ENCODE data around the gene PRDM9. TPM values are rescaled to one million over a fixed set of nuclear protein-coding genes. Genes with fewer than 3 reads are reported as not detected.

PRDM9 gene
- total and polyA plus RNA-seq, 2 of the 8 experiments (the other 6 are each of a cell fraction or from before 2014, with no cell fraction given), result not detected

DNA sequence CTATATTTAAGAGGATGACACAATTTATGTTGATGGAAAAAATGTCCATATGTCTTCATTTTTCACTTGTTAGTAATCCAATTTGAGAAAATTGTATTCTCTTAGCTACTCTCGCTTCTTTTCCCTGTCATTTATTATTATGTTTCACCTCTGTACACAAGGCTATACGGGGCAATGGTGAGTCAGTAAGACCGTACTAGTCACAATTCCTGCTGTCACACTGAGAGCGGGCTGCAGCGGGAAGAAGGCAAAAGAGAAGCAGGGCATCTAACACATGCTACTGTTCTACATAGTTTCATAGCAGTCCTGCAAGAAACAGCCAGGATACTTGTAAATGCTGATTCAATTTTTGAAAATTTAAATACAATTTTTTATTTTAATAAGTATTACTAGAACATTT, 23.3 kb upstream of the PRDM9 start:
- Histone ChIP-seq H3K79me2 (ENCODE audit: control insufficient read depth in 1 of 2, insufficient read depth in 2 of 2, low read length in 2 of 2) (no peaks in the 10 kb centered on the region), H4K8ac (ENCODE audit: extremely low read depth, insufficient read depth, low read length) (no peak overlapping the region), H2AFZ (ENCODE audit: low read length) (no peak overlapping the region), H3K9me3 (ENCODE audit: insufficient read depth in 2 of 2, low read depth in 1 of 2, low read length in 1 of 2) (0 out of 4 replicates have a peak, but pooled peaks cover 0 to 4% of the 10 kb centered on the region in 2 experiments), H3K79me1 (ENCODE audit: low read depth, low read length) (no peaks in the 10 kb centered on the region), H3K9ac (replicated peaks in 1 of 4; ENCODE audit: extremely low read depth in 1 of 4, low read depth in 3 of 4, low read length in 3 of 4) (no peak overlapping the region), H3K14ac (ENCODE audit: insufficient read length) (no peak overlapping the region), H4K20me1 (replicated peaks in 1 of 2; ENCODE audit: control insufficient read depth in 1 of 2, insufficient read depth in 2 of 2, low read length in 2 of 2) (no peaks in the 10 kb centered on the region), H2AK5ac (ENCODE audit: low read depth, low read length) (no peak overlapping the region), H3K4ac (replicated peaks; ENCODE audit: insufficient read length, low read depth, low read length) (no peak overlapping the region), H3K56ac (replicated peaks; ENCODE audit: insufficient read length, low read depth, low read length) (no peak overlapping the region), H3K4me3 (ENCODE audit: extremely low read depth in 1 of 4, insufficient read depth in 2 of 4, low read depth in 3 of 4, low read length in 4 of 4) (no peak overlapping the region), H3K4me2 (ENCODE audit: insufficient read depth in 1 of 2, low read depth in 2 of 2, low read length in 2 of 2) (no peak overlapping the region), H3K23me2 (ENCODE audit: low read depth, low read length) (no peaks in the 10 kb centered on the region), H4K91ac (replicated peaks; ENCODE audit: insufficient read length, low read length) (no peak overlapping the region), H2BK120ac (replicated peaks; ENCODE audit: low read depth, low read length) (no peak overlapping the region), H3K23ac (ENCODE audit: insufficient read length) (no peak overlapping the region), H3K4me1 (replicated peaks in 1 of 4; ENCODE audit: control insufficient read depth in 3 of 4, insufficient read depth in 4 of 4, low read length in 3 of 4) (no peaks in the 10 kb centered on the region), H3K18ac (ENCODE audit: extremely low read depth, low read length) (no peak overlapping the region), H3K36me3 (ENCODE audit: control insufficient read depth in 2 of 4, insufficient read depth in 4 of 4, low read length in 3 of 4) (no peaks in the 10 kb centered on the region), H2BK20ac (ENCODE audit: low read length) (no peak overlapping the region), H2BK15ac (ENCODE audit: low read length) (no peak overlapping the region), H3K27me3 (replicated peaks in 1 of 4; ENCODE audit: control insufficient read depth in 3 of 4, extremely low read depth in 1 of 4, insufficient read depth in 3 of 4, low read length in 3 of 4) (no peaks in the 10 kb centered on the region), H3K27ac (ENCODE audit: low read depth, low read length) (no peak overlapping the region), H2BK5ac (ENCODE audit: low read depth, low read length) (no peak overlapping the region), H2BK12ac (ENCODE audit: low read depth, low read length) (no peak overlapping the region), H4K5ac (ENCODE audit: insufficient read length, low read depth, low read length) (no peak overlapping the region)
- ChIA-PET POLR2A (ENCODE audit: partially characterized antibody) (no interaction called here), CTCF (ENCODE audit: partially characterized antibody) (no interaction called here)
- FAIRE-seq, result no peak
- WGBS, 2 experiments (ENCODE audit: extremely low coverage in 1 of 2, insufficient coverage in 1 of 2, insufficient read length in 1 of 2, insufficient replicate concordance in 2 of 2, low coverage in 1 of 2, low lambda C conversion rate in 2 of 2, missing lambda C conversion rate in 1 of 2), result 75% methylated on average over 5 of the region's 5 CpGs; no CpG with 5 or more reads in 1 of the 2 experiments
- no peak for DNase-seq (ENCODE audit: low read depth in 1 of 2, low spot score in 2 of 2)
- TF ChIP-seq POU5F1 (IDR thresholded peaks at IDR 0.05; ENCODE audit: low read depth, low read length) (no peak), BCL11A (IDR thresholded peaks at IDR 0.05; ENCODE audit: low read depth in 2 of 2, low read length in 2 of 2) (no peak), ZNF274 (IDR thresholded peaks at IDR 0.05; ENCODE audit: borderline replicate concordance, extremely low read depth, low read length) (no peak), SAP30 (IDR thresholded peaks at IDR 0.05; ENCODE audit: insufficient read depth, insufficient replicate concordance, low read length) (no peak), CHD1 (IDR thresholded peaks at IDR 0.05; ENCODE audit: low read depth, low read length) (no peak), KDM4A (IDR thresholded peaks at IDR 0.05; ENCODE audit: low read depth, low read length, severe bottlenecking) (no peak), PHF8 (conservative IDR thresholded peaks at IDR 0.05; ENCODE audit: low read depth, low read length) (no peak), POLR2AphosphoS5 (IDR thresholded peaks at IDR 0.05; ENCODE audit: low read depth, low read length) (no peak), GABPA (IDR thresholded peaks at IDR 0.05; ENCODE audit: borderline replicate concordance, insufficient read depth, low read length) (no peak), YY1 (IDR thresholded peaks at IDR 0.05; ENCODE audit: low read depth, low read length) (no peak), SP2 (IDR thresholded peaks at IDR 0.05; ENCODE audit: low read length) (no peak), GTF2F1 (IDR thresholded peaks at IDR 0.05; ENCODE audit: borderline replicate concordance, low read depth, low read length) (no peak), JUN (IDR thresholded peaks at IDR 0.05; ENCODE audit: low read depth, low read length) (no peak)
- TF ChIP-seq, protein P1, sequence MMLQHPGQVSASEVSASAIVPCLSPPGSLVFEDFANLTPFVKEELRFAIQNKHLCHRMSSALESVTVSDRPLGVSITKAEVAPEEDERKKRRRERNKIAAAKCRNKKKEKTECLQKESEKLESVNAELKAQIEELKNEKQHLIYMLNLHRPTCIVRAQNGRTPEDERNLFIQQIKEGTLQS (IDR thresholded peaks at IDR 0.05; ENCODE audit: insufficient read depth, low read depth, low read length), result no peak
- TF ChIP-seq, protein P2, sequence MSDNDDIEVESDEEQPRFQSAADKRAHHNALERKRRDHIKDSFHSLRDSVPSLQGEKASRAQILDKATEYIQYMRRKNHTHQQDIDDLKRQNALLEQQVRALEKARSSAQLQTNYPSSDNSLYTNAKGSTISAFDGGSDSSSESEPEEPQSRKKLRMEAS (IDR thresholded peaks at IDR 0.05), result no peak

All from H1 (cell line).